CD4-positive, alpha-beta T cell (primary cell): ENCODE data around the gene RLN3. TPM values are rescaled to one million over a fixed set of nuclear protein-coding genes. Genes with fewer than 3 reads are reported as not detected.
"Not testable (repeated sequence)": the region's sequence is repeated elsewhere in the genome, so short reads cannot be mapped to it uniquely, and the experiment has no call there.

Experiments
- ATAC-seq: fragments of 200-7000 bp; cut with Tn5 transposase; one replicate; pipeline ENCODE4 v1.10.0; 2022; ENCODE audit warnings: mild to moderate bottlenecking; ENCODE audit not compliant: poor library complexity
- CTCF ChIA-PET: fragments of 350-600 bp; sonication (Branson Sonifier 250); formaldehyde crosslinking; loops from one replicate; lab custom pipeline; 2021; ENCODE audit warnings: antibody characterized with exemption, inconsistent platforms; lab: Charles Lee
- POLR2A ChIA-PET: fragments of 350-600 bp; sonication (Branson Sonifier 250); formaldehyde crosslinking; loops from one replicate; lab custom pipeline; 2021; ENCODE audit warnings: antibody characterized with exemption, inconsistent platforms; lab: Charles Lee
- DNase-seq, 14 experiments: peaks; one replicate each; pipeline ENCODE4 v3.0.0-alpha.2; 2013 to 2020; ENCODE audit warnings: mixed read lengths in 2 of 14
- H3K27ac ChIP-seq, 2 donors: one replicate each; pipeline versions ENCODE4 v1.5.1 to v1.7.0; 2013; ENCODE audit warnings: low read length in 2 of 2, low read depth in 1 of 2, mild to moderate bottlenecking in 1 of 2
- H3K27me3 ChIP-seq, 2 experiments: 1 replicate in 1 of 2; 2 replicates in 1 of 2; pipeline versions ENCODE4 v1.6.1 to v1.7.0; 2013; ENCODE audit warnings: low read length in 2 of 2, control low read depth in 1 of 2, mild to moderate bottlenecking in 1 of 2, moderate library complexity in 1 of 2; ENCODE audit not compliant: insufficient read depth in 2 of 2, control insufficient read depth in 1 of 2
- H3K36me3 ChIP-seq: one replicate; pipeline ENCODE4 v1.6.1; 2013; ENCODE audit warnings: low read length, control low read depth; ENCODE audit not compliant: insufficient read depth
- H3K4me1 ChIP-seq: one replicate; pipeline ENCODE4 v1.6.1; 2013; ENCODE audit warnings: low read length, control low read depth; ENCODE audit not compliant: insufficient read depth
- H3K4me3 ChIP-seq: one replicate; pipeline ENCODE4 v1.5.1; 2013; ENCODE audit warnings: mild to moderate bottlenecking, low read length, moderate library complexity
- H3K9me3 ChIP-seq, 2 experiments: 1 replicate in 1 of 2; 2 replicates in 1 of 2; pipeline versions ENCODE4 v1.6.1 to v1.7.0; 2013; ENCODE audit warnings: low read length in 2 of 2, mild to moderate bottlenecking in 2 of 2, control low read depth in 1 of 2, moderate library complexity in 1 of 2; ENCODE audit not compliant: control insufficient read depth in 1 of 2, insufficient read depth in 1 of 2
- H3K27ac Mint-ChIP-seq: one replicate; pipeline ENCODE4 v1.8.0; 2020; ENCODE audit warnings: mixed read lengths
- H3K27me3 Mint-ChIP-seq: one replicate; pipeline ENCODE4 v1.8.0; 2021; ENCODE audit warnings: mixed read lengths
- H3K36me3 Mint-ChIP-seq: one replicate; pipeline ENCODE4 v1.8.0; 2021; ENCODE audit warnings: low read depth, mixed read lengths
- H3K4me1 Mint-ChIP-seq: one replicate; pipeline ENCODE4 v1.8.0; 2021; ENCODE audit warnings: low read depth, mixed read lengths
- H3K4me3 Mint-ChIP-seq: one replicate; pipeline ENCODE4 v1.8.0; 2020; ENCODE audit warnings: mild to moderate bottlenecking, mixed read lengths
- H3K9me3 Mint-ChIP-seq: one replicate; pipeline ENCODE4 v1.8.0; 2020; ENCODE audit warnings: mixed read lengths
- CTCF ChIP-seq: fragments of 200-600 bp; IDR thresholded peaks from one replicate; pipeline ENCODE4 v1.8.0; 2022; ENCODE audit warnings: antibody characterized with exemption, mild to moderate bottlenecking
- intact Hi-C, 2 experiments: fragments of 100-400 bp; cut with DNase I in 1 of 2; cut with micrococcal nuclease in 1 of 2; formaldehyde crosslinking; loops; one replicate each; pipeline versions ENCODE4 v1.15.1 to v1.9.0; 2023 to 2025; cut with DNase I, micrococcal nuclease
- total RNA-seq, 174 experiments: library from RNA in 2 of 174; stranded (reverse) in 2 of 174; gene quantifications; one replicate each; pipeline ENCODE4 v1.2.3 and lab custom pipeline; 2021 to 2026

The RLN3 gene
- total RNA-seq, 2 experiments from 2014 or later, result not detected

GRCh38 chr19:14048443-14049153 lies 20.6 kb downstream of the RLN3 start:
- peaks cover 10% of the 10 kb centered on the region for H3K4me1 Mint-ChIP-seq
- peaks cover 8% of the 10 kb centered on the region for H3K4me1 ChIP-seq
- no peak overlapping the region for H3K27ac ChIP-seq
- H3K27me3 ChIP-seq, result no peaks in the 10 kb centered on the region
- no peaks in the 10 kb centered on the region for H3K9me3 Mint-ChIP-seq
- H3K4me3 Mint-ChIP-seq, result no peak overlapping the region
- DNase-seq (peak; percentile 53 to 84 (median 73)), ATAC-seq (peak; percentile 94)
- peaks cover 75% of the 10 kb centered on the region for H3K36me3 ChIP-seq
- H3K4me3 ChIP-seq, result no peak overlapping the region
- peak; percentile 97 for TF ChIP-seq CTCF
- intact Hi-C loops, result loop anchor here (1.0 to 2.0 kb wide), 3 partner anchors 24 to 168 kb away; partner anchors contain the start of gene MISP3 (in 1 of the 2)
- peak overlapping the region; percentile 67 for H3K27ac Mint-ChIP-seq
- ChIA-PET CTCF (interaction anchor here (0.6 to 3.3 kb wide), 21 partner anchors 9 to 322 kb away, joined by 3 to 17 read pairs (median 5); partner anchors contain the start of genes ASF1B, DCAF15, IL27RA and MISP3), POLR2A (interaction anchor here (0.6 to 1.1 kb wide), 4 partner anchors 17 to 168 kb away, joined by 3 to 5 read pairs (median 4); partner anchors contain the start of genes DCAF15 and IL27RA)
- peaks cover 84% of the 10 kb centered on the region for H3K36me3 Mint-ChIP-seq
- peaks cover 0 to 13% of the 10 kb centered on the region in 2 experiments for H3K9me3 ChIP-seq
- no peaks in the 10 kb centered on the region for H3K27me3 Mint-ChIP-seq

GRCh38 chr19:14050512-14050911 lies 22.6 kb downstream of the RLN3 start:
- H3K36me3 Mint-ChIP-seq, result peaks cover 78% of the 10 kb centered on the region
- peaks cover 8% of the 10 kb centered on the region for H3K4me1 ChIP-seq
- no peak overlapping the region for H3K4me3 Mint-ChIP-seq
- ChIA-PET POLR2A (no interaction called here), CTCF (interaction anchor here (3.3 kb wide), 1 partner anchor 9 kb away, joined by 17 read pairs; no protein-coding TSS in a partner anchor)
- intact Hi-C loops, result no loop called here
- peaks cover 62% of the 10 kb centered on the region for H3K36me3 ChIP-seq
- H3K27ac ChIP-seq, result no peak overlapping the region
- no peaks in the 10 kb centered on the region for H3K27me3 ChIP-seq
- DNase-seq, result no peak
- no peak for TF ChIP-seq CTCF
- H3K27ac Mint-ChIP-seq, result no peak overlapping the region
- no peaks in the 10 kb centered on the region for H3K9me3 Mint-ChIP-seq
- H3K27me3 Mint-ChIP-seq, result no peaks in the 10 kb centered on the region
- H3K4me1 Mint-ChIP-seq, result peaks cover 15% of the 10 kb centered on the region
- no peak for ATAC-seq
- no peak overlapping the region for H3K4me3 ChIP-seq
- H3K9me3 ChIP-seq, result peaks cover 0 to 14% of the 10 kb centered on the region in 2 experiments

GRCh38 chr19:14050961-14051360 lies 23.0 kb downstream of the RLN3 start:
- H3K4me1 Mint-ChIP-seq, result peaks cover 16% of the 10 kb centered on the region
- H3K9me3 Mint-ChIP-seq, H3K27ac Mint-ChIP-seq, H3K27ac ChIP-seq, DNase-seq, intact Hi-C loops, H3K27me3 ChIP-seq, H3K4me3 ChIP-seq, ATAC-seq, H3K4me1 ChIP-seq, H3K4me3 Mint-ChIP-seq, POLR2A ChIA-PET, H3K27me3 Mint-ChIP-seq: not testable (repeated sequence)
- peaks cover 0 to 14% of the 10 kb centered on the region in 2 experiments for H3K9me3 ChIP-seq
- peaks cover 73% of the 10 kb centered on the region for H3K36me3 Mint-ChIP-seq
- CTCF ChIA-PET, result interaction anchor here (3.3 kb wide), 1 partner anchor 8 kb away, joined by 17 read pairs; no protein-coding TSS in a partner anchor
- peaks cover 58% of the 10 kb centered on the region for H3K36me3 ChIP-seq
